ENCODE measurements around the gene C1orf167.

The C1orf167 gene

DNA sequence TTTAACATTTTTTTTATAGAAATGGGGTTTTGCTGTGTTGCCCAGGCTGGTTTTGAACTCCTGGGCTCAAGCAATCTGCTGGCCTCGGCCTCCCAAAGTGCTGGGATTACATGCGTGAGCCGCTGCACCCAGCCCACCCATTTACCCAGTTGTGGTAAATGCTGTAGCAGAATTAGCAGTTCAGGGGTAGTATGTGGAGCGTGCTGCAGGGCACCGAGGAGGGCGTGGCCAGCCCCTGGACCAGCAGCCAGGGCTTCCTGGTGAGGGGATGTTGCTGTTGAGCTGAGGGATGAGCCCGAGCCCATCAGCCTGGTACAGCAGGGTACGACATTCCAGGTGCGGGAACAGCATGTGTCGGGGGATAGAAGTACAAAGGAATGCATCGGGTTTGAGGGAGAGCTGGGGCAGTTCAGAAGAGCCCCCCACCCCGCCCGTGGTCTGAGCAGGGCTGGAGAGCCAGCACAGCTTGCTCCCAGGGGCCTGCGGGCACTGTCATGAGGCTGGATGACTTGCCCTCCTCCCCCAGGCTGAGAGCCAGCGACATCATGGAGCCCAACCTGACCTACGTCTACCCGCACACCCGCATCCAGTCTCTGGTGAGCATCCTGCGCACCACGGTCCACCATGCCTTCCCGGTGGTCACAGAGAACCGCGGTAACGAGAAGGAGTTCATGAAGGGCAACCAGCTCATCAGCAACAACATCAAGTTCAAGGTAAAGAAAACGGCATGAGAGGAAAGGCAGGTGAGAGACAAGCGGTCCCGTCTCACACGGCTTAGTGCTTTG is 73.6 kb downstream of the C1orf167 start:
- no peak for DNase-seq (ENCODE audit: low read depth)

DNA sequence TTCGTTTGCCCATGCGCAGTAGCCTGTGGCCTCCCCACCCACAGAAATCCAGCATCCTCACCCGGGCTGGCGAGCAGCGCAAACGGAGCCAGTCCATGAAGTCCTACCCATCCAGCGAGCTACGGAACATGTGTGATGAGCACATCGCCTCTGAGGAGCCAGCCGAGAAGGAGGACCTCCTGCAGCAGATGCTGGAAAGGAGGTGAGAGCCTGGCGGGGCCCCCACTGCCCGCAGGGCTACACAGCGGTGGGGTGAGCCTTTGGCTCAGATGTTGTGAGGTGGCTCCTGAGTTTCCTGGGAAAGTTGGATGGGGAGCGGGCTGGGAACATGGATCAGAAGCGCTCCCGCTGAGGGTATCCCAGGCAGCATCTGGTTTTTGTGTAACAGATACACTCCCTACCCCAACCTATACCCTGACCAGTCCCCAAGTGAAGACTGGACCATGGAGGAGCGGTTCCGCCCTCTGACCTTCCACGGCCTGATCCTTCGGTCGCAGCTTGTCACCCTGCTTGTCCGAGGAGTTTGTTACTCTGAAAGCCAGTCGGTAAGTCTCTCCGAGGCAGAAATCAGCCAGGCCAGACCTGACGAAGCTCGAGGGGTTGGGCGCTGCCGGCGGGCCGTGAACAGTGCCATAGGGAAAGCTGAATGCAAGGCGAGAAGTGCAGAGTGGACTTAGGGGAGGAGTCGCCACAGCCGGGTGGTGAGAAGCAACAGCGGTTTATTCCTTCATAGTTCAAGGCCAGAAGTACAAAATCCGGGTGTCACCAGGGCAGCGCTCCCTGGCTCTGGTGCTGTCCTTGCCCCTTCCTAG is 75.2 kb downstream of the C1orf167 start:
- DNase-seq (ENCODE audit: low read depth): no peak

DNA sequence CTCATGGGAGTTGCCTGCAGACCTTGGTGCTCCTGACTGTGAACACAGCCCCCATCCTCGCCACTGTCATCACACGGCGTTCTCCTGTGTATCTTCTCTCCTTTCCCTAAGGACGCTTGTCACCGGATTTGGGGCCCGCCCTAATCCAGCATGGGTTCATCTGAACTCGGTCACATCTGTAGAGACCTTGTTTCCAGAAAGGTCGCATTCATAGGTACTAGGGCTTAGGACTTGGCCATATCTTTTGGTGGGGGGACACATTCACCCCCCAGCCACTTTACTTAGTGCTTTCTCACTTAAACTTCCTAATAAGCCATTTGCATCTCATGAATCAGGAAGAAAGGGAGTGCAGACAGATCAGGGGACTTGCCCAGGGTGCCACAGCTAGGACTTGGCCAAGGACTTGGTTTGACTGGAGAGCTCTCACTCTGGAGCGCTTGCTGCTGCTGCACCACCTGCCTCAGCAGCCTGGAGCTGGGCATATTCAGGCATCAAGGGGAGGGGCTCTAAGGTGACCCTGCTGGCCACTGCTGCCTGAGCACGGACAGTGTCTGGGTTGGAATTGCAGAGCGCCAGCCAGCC is 75.9 kb downstream of the C1orf167 start:
- DNase-seq (ENCODE audit: low read depth): no peak

DNA sequence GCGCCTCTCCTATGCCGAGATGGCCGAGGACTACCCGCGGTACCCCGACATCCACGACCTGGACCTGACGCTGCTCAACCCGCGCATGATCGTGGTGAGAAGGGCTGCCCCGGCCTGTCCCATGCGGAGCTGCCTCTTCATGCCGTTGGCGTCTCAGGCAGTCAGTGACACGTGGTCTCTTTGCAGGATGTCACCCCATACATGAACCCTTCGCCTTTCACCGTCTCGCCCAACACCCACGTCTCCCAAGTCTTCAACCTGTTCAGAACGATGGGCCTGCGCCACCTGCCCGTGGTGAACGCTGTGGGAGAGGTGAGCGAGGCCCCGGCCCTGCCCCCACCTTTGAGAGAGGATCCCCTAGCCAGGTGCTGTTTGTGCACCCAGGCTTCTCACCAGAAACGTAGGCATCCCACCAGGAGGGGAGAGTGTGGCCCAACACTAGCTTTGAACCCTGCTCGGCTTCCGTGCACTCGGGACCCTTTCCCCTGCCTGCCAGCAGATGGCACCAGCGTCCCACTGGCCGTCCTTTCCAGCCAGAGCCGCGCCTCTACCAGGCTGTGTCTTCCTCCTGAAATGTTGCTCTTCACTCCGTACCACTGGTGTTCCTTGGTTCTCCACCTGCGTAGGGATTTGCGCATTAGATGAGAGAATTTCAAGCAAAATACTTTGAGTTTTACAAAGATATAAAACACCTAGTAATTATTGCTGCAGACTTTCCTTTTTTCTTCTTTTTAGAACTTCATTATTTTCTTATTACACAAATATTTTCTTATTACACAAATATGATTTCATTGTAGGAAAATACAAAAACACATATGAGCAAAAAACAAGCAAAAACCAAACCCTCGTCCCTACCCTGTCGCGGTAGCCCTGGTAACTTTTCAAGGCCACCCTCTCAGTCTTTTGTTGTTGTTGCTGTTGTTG is 76.6 kb downstream of the C1orf167 start:
- peak; percentile 33 for DNase-seq (ENCODE audit: low read depth)
